T1000 (cell line): ENCODE results near the gene ARHGAP31.
"Not testable (repeated sequence)": the region's sequence is repeated elsewhere in the genome, so short reads cannot be mapped to it uniquely, and the experiment has no call there.

Source experiments
- DNase-seq: peaks from one replicate; lab custom pipeline; 2025; ENCODE audit warnings: mixed read lengths; lab: John Stamatoyannopoulos, UW

Gene ARHGAP31

GRCh38 chr3:119350114-119350513, 55.9 kb downstream of the ARHGAP31 start:
- no peak for DNase-seq

GRCh38 chr3:119351581-119351980, 57.4 kb downstream of the ARHGAP31 start:
- DNase-seq, result no peak

- DNase-seq, result no peak
Observed at GRCh38 chr3:119352034-119352609, 57.9 kb downstream of the ARHGAP31 start.

- DNase-seq, result no peak
Observed at GRCh38 chr3:119352863-119353527, 58.8 kb downstream of the ARHGAP31 start.

- not testable (repeated sequence) for DNase-seq
Observed at GRCh38 chr3:119355608-119356007, 61.4 kb downstream of the ARHGAP31 start.

GRCh38 chr3:119356646-119357045, 62.5 kb downstream of the ARHGAP31 start:
- no peak for DNase-seq

GRCh38 chr3:119357190-119357589, 63.0 kb downstream of the ARHGAP31 start:
- no peak for DNase-seq

GRCh38 chr3:119359476-119360326, 65.5 kb downstream of the ARHGAP31 start:
- DNase-seq, result no peak

GRCh38 chr3:119360736-119361462, 66.7 kb downstream of the ARHGAP31 start:
- DNase-seq, result no peak

- no peak for DNase-seq
Observed at GRCh38 chr3:119362010-119362409, 67.8 kb downstream of the ARHGAP31 start.

GRCh38 chr3:119362940-119363725, 69.0 kb downstream of the ARHGAP31 start:
- no peak for DNase-seq

GRCh38 chr3:119364401-119364800, 70.2 kb downstream of the ARHGAP31 start:
- DNase-seq, result no peak

GRCh38 chr3:119365418-119365817, 71.2 kb downstream of the ARHGAP31 start:
- no peak for DNase-seq

GRCh38 chr3:119367000-119367399, 72.8 kb downstream of the ARHGAP31 start:
- DNase-seq, result no peak

- no peak for DNase-seq
Observed at GRCh38 chr3:119368298-119368697, 74.1 kb downstream of the ARHGAP31 start.

- not testable (repeated sequence) for DNase-seq
Observed at GRCh38 chr3:119371786-119372185, 77.6 kb downstream of the ARHGAP31 start.

GRCh38 chr3:119375106-119375505, 80.9 kb downstream of the ARHGAP31 start:
- DNase-seq, result no peak

- no peak for DNase-seq
Observed at GRCh38 chr3:119375510-119375909, 81.3 kb downstream of the ARHGAP31 start.

GRCh38 chr3:119376758-119377157, 82.6 kb downstream of the ARHGAP31 start:
- no peak for DNase-seq

GRCh38 chr3:119378259-119378803, 84.1 kb downstream of the ARHGAP31 start:
- no peak for DNase-seq

GRCh38 chr3:119380697-119381096, 86.5 kb downstream of the ARHGAP31 start:
- no peak for DNase-seq
